PC-9 (cell line): ENCODE results near the gene PVALB. TPM values are rescaled to one million over a fixed set of nuclear protein-coding genes. Genes with fewer than 3 reads are reported as not detected.

ENCODE experiments used
- BruUV-seq: library from RNA; stranded (reverse); fragments of 400-500 nt; replicated peaks from 2 replicates; lab custom pipeline; 2021; lab: Mats Ljungman, UMichigan
- CTCF ChIA-PET: fragments of 300-600 bp; sonication (Branson Sonifier 250); formaldehyde crosslinking; loops from one replicate; lab custom pipeline; 2022; ENCODE audit warnings: antibody characterized with exemption; lab: Charles Lee
- POLR2A ChIA-PET: fragments of 300-600 bp; sonication (Branson Sonifier 250); formaldehyde crosslinking; loops from one replicate; lab custom pipeline; 2022; ENCODE audit warnings: antibody characterized with exemption; ENCODE audit not compliant: unreplicated experiment; lab: Charles Lee
- DNase-seq, 2 experiments: peaks; one replicate each; pipeline versions ENCODE4 v3.0.0 to v3.0.0-alpha.2; 2015 to 2022; ENCODE audit warnings: mixed read lengths in 1 of 2
- H2AFZ ChIP-seq: fragments of 200-600 bp; sonication (generic); 2 replicates; pipeline ENCODE4 v1.8.1; 2017; ENCODE audit warnings: antibody characterized with exemption
- H3F3A ChIP-seq: fragments of 200-600 bp; sonication (generic); 2 replicates; pipeline ENCODE4 v1.8.1; 2017; ENCODE audit warnings: antibody characterized with exemption, mild to moderate bottlenecking, low read depth; ENCODE audit not compliant: insufficient read depth
- H3K27ac ChIP-seq: fragments of 200-600 bp; sonication (generic); 2 replicates; pipeline ENCODE4 v1.6.1; 2016; ENCODE audit warnings: mixed run types
- H3K27me3 ChIP-seq: fragments of 200-600 bp; sonication (generic); 2 replicates; pipeline ENCODE4 v1.6.1; 2016; ENCODE audit warnings: low read depth, mixed run types; ENCODE audit not compliant: insufficient read depth
- H3K36me3 ChIP-seq: fragments of 200-600 bp; sonication (generic); 2 replicates; pipeline ENCODE4 v1.6.1; 2016; ENCODE audit warnings: low read depth, mixed run types
- H3K4me1 ChIP-seq: fragments of 200-600 bp; sonication (generic); replicated peaks from 2 replicates; pipeline ENCODE4 v1.6.1; 2016; ENCODE audit warnings: mixed run types; ENCODE audit not compliant: insufficient read depth
- H3K4me2 ChIP-seq: fragments of 200-600 bp; sonication (generic); 2 replicates; pipeline ENCODE4 v1.6.1; 2017; ENCODE audit warnings: mixed run types
- H3K4me3 ChIP-seq: fragments of 200-600 bp; sonication (generic); 2 replicates; pipeline ENCODE4 v1.6.1; 2016; ENCODE audit warnings: mixed run types
- H3K79me2 ChIP-seq: fragments of 200-600 bp; sonication (generic); 2 replicates; pipeline ENCODE4 v1.6.1; 2017; ENCODE audit warnings: low read depth, mixed run types
- H3K9me2 ChIP-seq: fragments of 200-600 bp; sonication (generic); 2 replicates; pipeline ENCODE4 v1.8.1; 2017; ENCODE audit warnings: mild to moderate bottlenecking; ENCODE audit not compliant: insufficient read depth
- H3K9me3 ChIP-seq: fragments of 200-600 bp; sonication (generic); 2 replicates; pipeline ENCODE4 v1.8.1; 2016; ENCODE audit warnings: low read depth; ENCODE audit not compliant: insufficient read depth
- H4K20me1 ChIP-seq: fragments of 200-600 bp; sonication (generic); 2 replicates; pipeline ENCODE4 v1.8.1; 2017; ENCODE audit not compliant: insufficient read depth
- EZH2 ChIP-seq: fragments of 200-600 bp; sonication (generic); IDR thresholded peaks from 2 replicates; pipeline ENCODE4 v1.8.0; 2017; ENCODE audit warnings: antibody characterized with exemption, low read depth
- intact Hi-C: fragments of 100-400 bp; cut with micrococcal nuclease; formaldehyde crosslinking; loops from one replicate; pipeline ENCODE4 v1.10.0; 2022; ENCODE audit not compliant: unreplicated experiment
- total RNA-seq: library from RNA; stranded (reverse); gene quantifications from 2 replicates; pipeline ENCODE4 v1.2.3, GENCODE V29; 2021
- TF ChIP-seq, protein P1 (sequence below): fragments of 200-600 bp; sonication (generic); conservative IDR thresholded peaks from 2 replicates; pipeline ENCODE4 v1.6.1; 2017; ENCODE audit warnings: mixed run types, antibody characterized with exemption, mild to moderate bottlenecking, moderate library complexity

Gene PVALB
- total RNA-seq, 1 experiment from 2014 or later = not detected

DNA sequence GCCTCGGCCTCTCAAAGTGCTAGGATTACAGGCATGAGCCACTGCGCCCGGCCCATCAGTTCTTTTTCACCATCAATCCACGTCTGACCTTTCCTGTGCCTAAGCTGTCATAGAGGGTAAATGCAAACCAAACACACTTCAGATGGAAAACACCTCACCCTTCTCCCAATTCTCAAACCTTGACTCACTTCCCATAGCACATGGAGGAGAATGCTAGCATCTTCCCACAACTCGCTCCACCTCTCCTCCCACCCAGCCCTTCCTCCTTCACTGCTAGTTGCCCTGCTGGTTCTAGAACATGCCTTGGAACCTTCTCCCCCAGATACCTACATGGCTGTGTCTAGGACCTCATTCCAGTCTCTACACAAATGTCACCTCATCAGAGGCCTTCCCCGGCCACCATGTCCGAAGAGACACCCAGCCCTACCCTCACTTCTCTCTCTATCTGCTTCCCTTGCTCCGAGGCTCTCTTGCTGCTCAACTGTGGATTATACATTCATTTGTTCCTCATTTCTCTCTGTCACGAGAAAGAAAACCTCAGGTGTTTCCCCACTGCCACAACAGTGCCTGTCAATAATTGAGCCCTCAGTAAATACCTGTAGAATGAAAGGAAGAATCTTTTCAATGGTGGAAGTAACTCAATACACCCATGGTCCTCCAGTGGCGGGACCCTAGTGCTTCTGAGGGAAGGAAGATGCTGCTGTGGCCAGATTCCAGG, 22.7 kb upstream of the PVALB start:
- H3F3A ChIP-seq = peaks cover 20% of the 10 kb centered on the region; the same call in 1 of the 2 replicates

GRCh38 chr22:36838119-36839030, 21.5 kb upstream of the PVALB start:
- intact Hi-C loops = no loop called here
- no TSS peak for BruUV-seq

More for the DNA sequence above, 22.7 kb upstream of the PVALB start:
- H3K4me3 ChIP-seq = no peak overlapping the region
- peak overlapping the region; percentile 39 for H2AFZ ChIP-seq
- intact Hi-C loops = no loop called here
- H3K4me2 ChIP-seq = peak overlapping the region; percentile 55
- H3K27me3 ChIP-seq = no peaks in the 10 kb centered on the region
- TF ChIP-seq EZH2 = no peak
- TF ChIP-seq, protein P1, sequence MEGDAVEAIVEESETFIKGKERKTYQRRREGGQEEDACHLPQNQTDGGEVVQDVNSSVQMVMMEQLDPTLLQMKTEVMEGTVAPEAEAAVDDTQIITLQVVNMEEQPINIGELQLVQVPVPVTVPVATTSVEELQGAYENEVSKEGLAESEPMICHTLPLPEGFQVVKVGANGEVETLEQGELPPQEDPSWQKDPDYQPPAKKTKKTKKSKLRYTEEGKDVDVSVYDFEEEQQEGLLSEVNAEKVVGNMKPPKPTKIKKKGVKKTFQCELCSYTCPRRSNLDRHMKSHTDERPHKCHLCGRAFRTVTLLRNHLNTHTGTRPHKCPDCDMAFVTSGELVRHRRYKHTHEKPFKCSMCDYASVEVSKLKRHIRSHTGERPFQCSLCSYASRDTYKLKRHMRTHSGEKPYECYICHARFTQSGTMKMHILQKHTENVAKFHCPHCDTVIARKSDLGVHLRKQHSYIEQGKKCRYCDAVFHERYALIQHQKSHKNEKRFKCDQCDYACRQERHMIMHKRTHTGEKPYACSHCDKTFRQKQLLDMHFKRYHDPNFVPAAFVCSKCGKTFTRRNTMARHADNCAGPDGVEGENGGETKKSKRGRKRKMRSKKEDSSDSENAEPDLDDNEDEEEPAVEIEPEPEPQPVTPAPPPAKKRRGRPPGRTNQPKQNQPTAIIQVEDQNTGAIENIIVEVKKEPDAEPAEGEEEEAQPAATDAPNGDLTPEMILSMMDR = no peak
- no peaks in the 10 kb centered on the region for H3K9me2 ChIP-seq
- POLR2A ChIA-PET = no interaction called here
- H3K79me2 ChIP-seq = no peaks in the 10 kb centered on the region
- H3K4me1 ChIP-seq = peaks cover 35% of the 10 kb centered on the region
- peak overlapping the region; percentile 70 for H3K27ac ChIP-seq
- BruUV-seq = no TSS peak
- CTCF ChIA-PET = interaction anchor here (0.6 to 1.7 kb wide), 2 partner anchors 16 to 160 kb away, joined by 3 to 7 read pairs; no protein-coding TSS in a partner anchor
- no peaks in the 10 kb centered on the region for H3K36me3 ChIP-seq
- H3K9me3 ChIP-seq = peaks cover 8% of the 10 kb centered on the region; the same call in 1 of the 2 replicates
- no peaks in the 10 kb centered on the region for H4K20me1 ChIP-seq
- peak; percentile 63 to 96 for DNase-seq

DNA sequence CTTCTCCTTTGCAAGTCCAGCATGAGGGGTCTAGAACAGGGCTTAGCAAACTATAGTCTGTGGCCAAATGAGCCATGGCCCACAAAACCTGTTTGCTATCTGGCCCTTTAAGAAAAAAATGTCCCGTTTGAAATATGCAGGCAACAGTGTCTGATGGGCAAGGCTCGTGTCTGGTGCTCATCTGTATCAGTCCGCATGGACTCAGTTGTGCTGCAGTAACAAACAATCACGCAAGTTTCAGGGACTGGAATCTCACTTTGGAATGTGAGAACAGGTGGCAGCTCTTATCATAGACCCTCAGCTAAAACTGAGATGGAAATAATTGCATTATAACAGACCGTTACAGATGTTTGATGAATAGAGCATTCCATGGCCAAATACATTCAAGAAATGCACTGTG, 19.1 kb upstream of the PVALB start:
- H3K79me2 ChIP-seq = no peaks in the 10 kb centered on the region
- H3K4me1 ChIP-seq = peaks cover 33% of the 10 kb centered on the region
- no peaks in the 10 kb centered on the region for H4K20me1 ChIP-seq
- CTCF ChIA-PET = no interaction called here
- H3K4me2 ChIP-seq = no peak overlapping the region
- POLR2A ChIA-PET = no interaction called here
- peaks cover 8% of the 10 kb centered on the region; the same call in 1 of the 2 replicates for H3K9me3 ChIP-seq
- intact Hi-C loops = no loop called here
- DNase-seq = no peak
- H3K27ac ChIP-seq = no peak overlapping the region
- H3K4me3 ChIP-seq = no peak overlapping the region
- H3K36me3 ChIP-seq = no peaks in the 10 kb centered on the region
- peaks cover 20% of the 10 kb centered on the region; the same call in 1 of the 2 replicates for H3F3A ChIP-seq
- BruUV-seq = no TSS peak
- H3K27me3 ChIP-seq = no peaks in the 10 kb centered on the region
- H3K9me2 ChIP-seq = no peaks in the 10 kb centered on the region
- no peak overlapping the region for H2AFZ ChIP-seq
- TF ChIP-seq, protein P1 = no peak
- no peak for TF ChIP-seq EZH2

More at GRCh38 chr22:36838119-36839030, 21.5 kb upstream of the PVALB start:
- ChIA-PET POLR2A (no interaction called here), CTCF (interaction anchor here (0.6 kb wide), 1 partner anchor 56 kb away, joined by 8 read pairs; no protein-coding TSS in a partner anchor)
- no peak for DNase-seq
- peaks cover 8% of the 10 kb centered on the region; the same call in 1 of the 2 replicates for H3K9me3 ChIP-seq
- no peaks in the 10 kb centered on the region for H3K9me2 ChIP-seq
- TF ChIP-seq, protein P1 = no peak
- no peak for TF ChIP-seq EZH2
- no peaks in the 10 kb centered on the region for H4K20me1 ChIP-seq
- no peaks in the 10 kb centered on the region for H3K27me3 ChIP-seq
- no peak overlapping the region for H2AFZ ChIP-seq
- no peaks in the 10 kb centered on the region for H3K36me3 ChIP-seq
- H3K4me1 ChIP-seq = peaks cover 35% of the 10 kb centered on the region
- no peak overlapping the region for H3K4me3 ChIP-seq
- H3F3A ChIP-seq = peaks cover 20% of the 10 kb centered on the region; the same call in 1 of the 2 replicates
- H3K79me2 ChIP-seq = no peaks in the 10 kb centered on the region
- H3K4me2 ChIP-seq = peak overlapping the region; percentile 20
- peak overlapping the region; percentile 57 for H3K27ac ChIP-seq
